PC-9 (cell line): ENCODE data around the gene GGTA1. TPM values are rescaled to one million over a fixed set of nuclear protein-coding genes. Genes with fewer than 3 reads are reported as not detected.
A peak's percentile ranks its signal among the peaks of the same experiment; 100 is the strongest.

Experiments
- Bru-seq: library from RNA; stranded (reverse); fragments of 400-500 nt; gene quantifications from one replicate; lab custom pipeline; 2021; lab: Mats Ljungman, UMichigan
- BruChase-seq, 2 experiments: library from RNA; stranded (reverse); fragments of 400-500 nt; gene quantifications; one replicate each; lab custom pipeline; 2021; lab: Mats Ljungman, UMichigan
- BruUV-seq: library from RNA; stranded (reverse); fragments of 400-500 nt; replicated peaks from 2 replicates; lab custom pipeline; 2021; lab: Mats Ljungman, UMichigan
- CTCF ChIA-PET: fragments of 300-600 bp; sonication (Branson Sonifier 250); formaldehyde crosslinking; loops from one replicate; lab custom pipeline; 2022; ENCODE audit warnings: antibody characterized with exemption; lab: Charles Lee
- POLR2A ChIA-PET: fragments of 300-600 bp; sonication (Branson Sonifier 250); formaldehyde crosslinking; loops from one replicate; lab custom pipeline; 2022; ENCODE audit warnings: antibody characterized with exemption; ENCODE audit not compliant: unreplicated experiment; lab: Charles Lee
- DNase-seq, 2 experiments: peaks; one replicate each; pipeline versions ENCODE4 v3.0.0 to v3.0.0-alpha.2; 2015 to 2022; ENCODE audit warnings: mixed read lengths in 1 of 2
- H2AFZ ChIP-seq: fragments of 200-600 bp; sonication (generic); 2 replicates; pipeline ENCODE4 v1.8.1; 2017; ENCODE audit warnings: antibody characterized with exemption
- H3F3A ChIP-seq: fragments of 200-600 bp; sonication (generic); 2 replicates; pipeline ENCODE4 v1.8.1; 2017; ENCODE audit warnings: antibody characterized with exemption, mild to moderate bottlenecking, low read depth; ENCODE audit not compliant: insufficient read depth
- H3K27ac ChIP-seq: fragments of 200-600 bp; sonication (generic); 2 replicates; pipeline ENCODE4 v1.6.1; 2016; ENCODE audit warnings: mixed run types
- H3K27me3 ChIP-seq: fragments of 200-600 bp; sonication (generic); 2 replicates; pipeline ENCODE4 v1.6.1; 2016; ENCODE audit warnings: low read depth, mixed run types; ENCODE audit not compliant: insufficient read depth
- H3K36me3 ChIP-seq: fragments of 200-600 bp; sonication (generic); 2 replicates; pipeline ENCODE4 v1.6.1; 2016; ENCODE audit warnings: low read depth, mixed run types
- H3K4me1 ChIP-seq: fragments of 200-600 bp; sonication (generic); replicated peaks from 2 replicates; pipeline ENCODE4 v1.6.1; 2016; ENCODE audit warnings: mixed run types; ENCODE audit not compliant: insufficient read depth
- H3K4me2 ChIP-seq: fragments of 200-600 bp; sonication (generic); 2 replicates; pipeline ENCODE4 v1.6.1; 2017; ENCODE audit warnings: mixed run types
- H3K4me3 ChIP-seq: fragments of 200-600 bp; sonication (generic); 2 replicates; pipeline ENCODE4 v1.6.1; 2016; ENCODE audit warnings: mixed run types
- H3K79me2 ChIP-seq: fragments of 200-600 bp; sonication (generic); 2 replicates; pipeline ENCODE4 v1.6.1; 2017; ENCODE audit warnings: low read depth, mixed run types
- H3K9me2 ChIP-seq: fragments of 200-600 bp; sonication (generic); 2 replicates; pipeline ENCODE4 v1.8.1; 2017; ENCODE audit warnings: mild to moderate bottlenecking; ENCODE audit not compliant: insufficient read depth
- H3K9me3 ChIP-seq: fragments of 200-600 bp; sonication (generic); 2 replicates; pipeline ENCODE4 v1.8.1; 2016; ENCODE audit warnings: low read depth; ENCODE audit not compliant: insufficient read depth
- H4K20me1 ChIP-seq: fragments of 200-600 bp; sonication (generic); 2 replicates; pipeline ENCODE4 v1.8.1; 2017; ENCODE audit not compliant: insufficient read depth
- CTCF ChIP-seq: fragments of 200-600 bp; sonication (generic); conservative IDR thresholded peaks from 2 replicates; pipeline ENCODE4 v1.6.1; 2017; ENCODE audit warnings: mixed run types, antibody characterized with exemption, mild to moderate bottlenecking, moderate library complexity
- EZH2 ChIP-seq: fragments of 200-600 bp; sonication (generic); IDR thresholded peaks from 2 replicates; pipeline ENCODE4 v1.8.0; 2017; ENCODE audit warnings: antibody characterized with exemption, low read depth
- intact Hi-C: fragments of 100-400 bp; cut with micrococcal nuclease; formaldehyde crosslinking; loops from one replicate; pipeline ENCODE4 v1.10.0; 2022; ENCODE audit not compliant: unreplicated experiment
- long read RNA-seq: library from polyadenylated mRNA; stranded (forward); transcript quantifications from one replicate; pipeline ENCODE4 v2.0.0, GENCODE V29; 2022
- total RNA-seq: library from RNA; stranded (reverse); gene quantifications from 2 replicates; pipeline ENCODE4 v1.2.3, GENCODE V29; 2021

Gene GGTA1
- total RNA-seq (not detected in 2 replicates), Bru-seq, nascent RNA (percentile 6 among the genes with signal in this experiment), BruChase-seq, experiment 1, labeled RNA remaining after a 2-hour chase (percentile 2 among the genes with signal in this experiment), BruChase-seq, experiment 2, labeled RNA remaining after a 6-hour chase (percentile 2 among the genes with signal in this experiment)
- long read RNA-seq: 0 reads

GRCh38 chr9:121499427-121500164 lies at the start of gene GGTA1:
GGTA1 (minus strand) TSS chr9:121499844; CDS start chr9:121467922, 31,922 bp downstream.
- no TSS peak for BruUV-seq
- H3K4me3 ChIP-seq: peak within 1 kb of the TSS; percentile 58
- peak within 1 kb of the TSS; percentile 92 for H3K4me2 ChIP-seq
- no peaks in the 10 kb centered on the region for H3K36me3 ChIP-seq
- intact Hi-C loops: loop anchor here (2.0 to 5.0 kb wide), 3 partner anchors 37 to 177 kb away; no protein-coding TSS in a partner anchor
- H3K27me3 ChIP-seq: peaks cover 43% of the 10 kb centered on the region
- H3F3A ChIP-seq: no peaks in the 10 kb centered on the region; the same call in 1 of the 2 replicates
- peaks cover 16% of the 10 kb centered on the region for H3K4me1 ChIP-seq
- no peaks in the 10 kb centered on the region for H3K79me2 ChIP-seq
- H3K9me3 ChIP-seq: peaks cover 5% of the 10 kb centered on the region; the same call in 1 of the 2 replicates
- peak in 1 of 2 experiments; percentile 49 for DNase-seq
- H3K9me2 ChIP-seq: no peaks in the 10 kb centered on the region
- TF ChIP-seq CTCF (no peak), EZH2 (no peak)
- peak within 1 kb of the TSS; percentile 75 for H2AFZ ChIP-seq
- ChIA-PET CTCF (interaction anchor here (0.6 kb wide), 4 partner anchors 39 to 705 kb away, joined by 3 to 23 read pairs (median 5); no protein-coding TSS in a partner anchor), POLR2A (no interaction called here)
- no peak within 1 kb of the TSS for H3K27ac ChIP-seq
- H4K20me1 ChIP-seq: peaks cover 6% of the 10 kb centered on the region; the same call in 1 of the 2 replicates

GRCh38 chr9:121548666-121549065 lies 49.0 kb upstream of the GGTA1 start:
- no peak overlapping the region for H3K4me2 ChIP-seq
- no TSS peak for BruUV-seq
- intact Hi-C loops: loop anchor here (5.0 to 10.0 kb wide), 4 partner anchors 189 to 1266 kb away; no protein-coding TSS in a partner anchor
- no peaks in the 10 kb centered on the region for H3K36me3 ChIP-seq
- H2AFZ ChIP-seq: no peak overlapping the region
- no peak overlapping the region for H3K27ac ChIP-seq
- H3K9me3 ChIP-seq: no peaks in the 10 kb centered on the region
- H3K9me2 ChIP-seq: no peaks in the 10 kb centered on the region
- H3F3A ChIP-seq: peaks cover 14% of the 10 kb centered on the region
- no peaks in the 10 kb centered on the region for H3K27me3 ChIP-seq
- no peak overlapping the region for H3K4me3 ChIP-seq
- peaks cover 21% of the 10 kb centered on the region for H3K4me1 ChIP-seq
- ChIA-PET CTCF (no interaction called here), POLR2A (interaction anchor here (1.0 kb wide), 1 partner anchor 50 kb away, joined by 5 read pairs; no protein-coding TSS in a partner anchor)
- no peak for DNase-seq
- TF ChIP-seq CTCF: no peak
- no peak for TF ChIP-seq EZH2
- H4K20me1 ChIP-seq: no peaks in the 10 kb centered on the region
- H3K79me2 ChIP-seq: no peaks in the 10 kb centered on the region

DNA sequence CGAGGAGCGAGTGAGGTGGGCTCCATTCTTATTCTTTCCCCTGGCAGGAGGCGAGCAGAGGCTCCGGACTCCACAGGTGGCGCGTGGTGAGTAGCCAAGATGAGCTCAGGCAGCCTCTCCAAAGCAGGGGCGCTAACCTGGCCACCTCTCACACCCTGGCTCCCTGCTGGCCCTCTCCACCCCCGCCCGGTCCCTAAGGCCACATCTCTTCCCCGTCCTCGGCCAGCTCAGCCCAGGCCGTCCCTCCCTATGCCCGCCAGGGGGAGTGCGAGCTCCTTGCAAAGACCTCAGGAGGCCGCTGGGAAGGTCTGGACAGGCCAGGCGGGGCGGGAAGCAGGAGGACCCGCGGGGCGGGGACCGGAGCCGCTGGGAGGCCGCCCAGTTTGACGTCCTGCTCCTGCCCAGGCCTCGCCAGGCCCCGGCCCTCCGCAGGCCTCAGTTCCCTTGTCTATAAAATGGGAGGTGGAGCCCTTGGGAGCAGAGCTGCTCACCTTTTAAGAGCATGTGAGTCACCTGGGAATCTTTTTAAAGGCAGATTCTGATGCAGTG lies 46.3 kb upstream of the GGTA1 start:
- Histone ChIP-seq H3K27ac (no peak overlapping the region), H3K9me3 (no peaks in the 10 kb centered on the region), H2AFZ (peak overlapping the region; percentile 71), H3K9me2 (no peaks in the 10 kb centered on the region), H3K79me2 (no peaks in the 10 kb centered on the region), H3K27me3 (no peaks in the 10 kb centered on the region), H3F3A (peaks cover 4% of the 10 kb centered on the region), H3K4me1 (peaks cover 9% of the 10 kb centered on the region), H3K36me3 (no peaks in the 10 kb centered on the region), H3K4me2 (peak overlapping the region; percentile 69), H4K20me1 (no peaks in the 10 kb centered on the region), H3K4me3 (no peak overlapping the region)
- BruUV-seq: no TSS peak
- peak; percentile 95 for TF ChIP-seq CTCF
- TF ChIP-seq EZH2: no peak
- peak; percentile 82 to 97 for DNase-seq
- ChIA-PET POLR2A (interaction anchor here (0.6 kb wide), 1 partner anchor 73 kb away, joined by 4 read pairs; no protein-coding TSS in a partner anchor), CTCF (interaction anchor here (0.6 to 1.7 kb wide), 14 partner anchors 28 to 450 kb away, joined by 3 to 10 read pairs (median 4); no protein-coding TSS in a partner anchor)
- intact Hi-C loops: loop anchor here (1.0 to 10.0 kb wide), 10 partner anchors 141 to 1269 kb away; no protein-coding TSS in a partner anchor
